Naive thymus-derived CD4-positive, alpha-beta T cell (primary cell): ENCODE data around the gene SLC2A8. TPM values are rescaled to one million over a fixed set of nuclear protein-coding genes. Genes with fewer than 3 reads are reported as not detected.

Experiments used
- ATAC-seq: fragments of 150-1000 bp; cut with Tn5 transposase; 2 replicates; pipeline ENCODE4 v1.10.0; 2021; ENCODE audit warnings: mild to moderate bottlenecking, moderate library complexity
- CTCF ChIA-PET: fragments of 350-600 bp; sonication (Branson Sonifier 250); formaldehyde crosslinking; loops from one replicate; lab custom pipeline; 2021; ENCODE audit warnings: antibody characterized with exemption; lab: Charles Lee
- POLR2A ChIA-PET: fragments of 350-600 bp; sonication (Branson Sonifier 250); formaldehyde crosslinking; loops from one replicate; lab custom pipeline; 2021; ENCODE audit warnings: antibody characterized with exemption, inconsistent platforms; lab: Charles Lee
- DNase-seq, 9 donors: peaks; one replicate each; pipeline versions ENCODE4 v3.0.0 to v3.0.0-alpha.2; 2020 to 2022; ENCODE audit warnings: mixed read lengths in 1 of 9
- H3K27ac ChIP-seq: one replicate; pipeline ENCODE4 v1.7.0; 2013; ENCODE audit warnings: mild to moderate bottlenecking, low read depth, low read length, moderate library complexity
- H3K27me3 ChIP-seq, 2 donors: one replicate each; pipeline ENCODE4 v1.7.0; 2013; ENCODE audit warnings: low read length in 2 of 2, mild to moderate bottlenecking in 2 of 2, moderate library complexity in 2 of 2; ENCODE audit not compliant: control insufficient read depth in 2 of 2, insufficient read depth in 2 of 2
- H3K36me3 ChIP-seq, 3 experiments: 1 replicate in 2 of 3; 2 replicates in 1 of 3; pipeline ENCODE4 v1.7.0; 2013; ENCODE audit warnings: low read length in 3 of 3, mild to moderate bottlenecking in 3 of 3, moderate library complexity in 1 of 3; ENCODE audit not compliant: insufficient read depth in 3 of 3, control insufficient read depth in 2 of 3
- H3K4me1 ChIP-seq, 2 donors: one replicate each; pipeline ENCODE4 v1.7.0; 2013; ENCODE audit warnings: low read length in 2 of 2, mild to moderate bottlenecking in 2 of 2, moderate library complexity in 1 of 2; ENCODE audit not compliant: control insufficient read depth in 2 of 2, insufficient read depth in 2 of 2
- H3K4me3 ChIP-seq: 2 replicates; pipeline ENCODE4 v1.7.0; 2013; ENCODE audit warnings: mild to moderate bottlenecking, low read length
- H3K9me3 ChIP-seq, 3 experiments: 1 replicate in 2 of 3; 2 replicates in 1 of 3; pipeline ENCODE4 v1.7.0; 2013; ENCODE audit warnings: low read length in 3 of 3; ENCODE audit not compliant: control insufficient read depth in 2 of 3
- H3K27ac Mint-ChIP-seq, 9 donors: one replicate each; pipeline ENCODE4 v1.8.0; 2020 to 2022; ENCODE audit warnings: mixed read lengths in 9 of 9, mild to moderate bottlenecking in 8 of 9, moderate library complexity in 5 of 9, inconsistent platforms in 2 of 9
- H3K27me3 Mint-ChIP-seq, 5 donors: one replicate each; pipeline ENCODE4 v1.8.0; 2021 to 2022; ENCODE audit warnings: mixed read lengths in 5 of 5, mild to moderate bottlenecking in 1 of 5
- H3K36me3 Mint-ChIP-seq, 5 donors: one replicate each; pipeline ENCODE4 v1.8.0; 2020 to 2022; ENCODE audit warnings: mixed read lengths in 5 of 5, mild to moderate bottlenecking in 3 of 5, inconsistent platforms in 1 of 5
- H3K4me1 Mint-ChIP-seq, 7 donors: one replicate each; pipeline ENCODE4 v1.8.0; 2020 to 2022; ENCODE audit warnings: mixed read lengths in 7 of 7, mild to moderate bottlenecking in 3 of 7, inconsistent platforms in 1 of 7
- H3K4me3 Mint-ChIP-seq, 10 donors: one replicate each; pipeline ENCODE4 v1.8.0; 2020 to 2022; ENCODE audit warnings: mild to moderate bottlenecking in 10 of 10, mixed read lengths in 10 of 10, moderate library complexity in 6 of 10, inconsistent platforms in 2 of 10
- H3K9me3 Mint-ChIP-seq, 11 donors: one replicate each; pipeline ENCODE4 v1.8.0; 2020 to 2022; ENCODE audit warnings: mixed read lengths in 11 of 11, mild to moderate bottlenecking in 4 of 11, inconsistent platforms in 1 of 11, moderate library complexity in 1 of 11
- intact Hi-C, 2 donors: fragments of 100-400 bp; cut with micrococcal nuclease; formaldehyde crosslinking; loops; one replicate each; pipeline ENCODE4 v1.15.1; 2023
- polyA plus RNA-seq, 2 donors: library from polyadenylated mRNA; unstranded; fragments of 300-500 nt; fragmentation: Illumina TruSeq; gene quantifications; one replicate each; pipeline ENCODE4 v1.2.3, GENCODE V29; 2021
- total RNA-seq, 6 experiments: library from RNA in 5 of 6; stranded (reverse) in 5 of 6; gene quantifications; 1 replicate in 5 of 6; 2 replicates in 1 of 6; pipeline ENCODE4 v1.2.3 and lab custom pipeline; 2021 to 2026

The SLC2A8 gene
- total and polyA plus RNA-seq, 7 experiments from 2014 or later: 0.27 to 4.8 (median 1.3) TPM; not detected in 2

DNA sequence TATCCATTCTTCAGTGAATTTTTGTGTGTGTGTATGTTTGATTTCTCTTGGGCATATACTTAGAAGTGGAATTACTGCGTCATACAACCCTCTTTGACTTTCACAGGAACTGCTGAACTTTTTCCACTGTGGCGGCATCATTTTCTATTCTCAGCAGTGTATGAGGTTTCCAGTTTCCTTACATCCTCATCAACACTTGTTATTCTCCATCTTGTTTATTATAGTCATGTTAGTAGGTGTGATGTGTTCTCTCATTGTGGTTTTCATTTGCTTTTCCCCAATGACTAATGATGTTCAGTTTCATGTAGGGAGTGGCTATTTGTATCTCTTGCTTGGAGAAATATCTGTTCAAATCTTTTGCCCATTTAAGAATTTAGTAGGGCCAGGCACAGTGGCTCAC lies 29.8 kb downstream of the SLC2A8 start:
- Mint-ChIP-seq H3K27ac (peak overlapping the region in 1 of 9 donors; percentile 96), H3K36me3 (peaks cover 5 to 29% (median 19%) of the 10 kb centered on the region in 5 donors), H3K9me3 (no peaks in the 10 kb centered on the region), H3K27me3 (no peaks in the 10 kb centered on the region), H3K4me3 (peak overlapping the region in 9 of 10 donors; percentile 3 to 99 (median 63)), H3K4me1 (peaks cover 39 to 60% (median 50%) of the 10 kb centered on the region in 7 donors)
- peaks cover 0 to 31% (median 3%) of the 10 kb centered on the region in 3 experiments for H3K36me3 ChIP-seq
- H3K27ac ChIP-seq: no peak overlapping the region
- DNase-seq (no peak), ATAC-seq (no peak)
- CTCF ChIA-PET: no interaction called here
- H3K27me3 ChIP-seq: no peaks in the 10 kb centered on the region
- intact Hi-C loops: no loop called here
- H3K4me1 ChIP-seq: peaks cover 12 to 27% of the 10 kb centered on the region in 2 donors
- no peak overlapping the region for H3K4me3 ChIP-seq
- H3K9me3 ChIP-seq: no peaks in the 10 kb centered on the region
- POLR2A ChIA-PET: interaction anchor here (1.9 kb wide), 1 partner anchor 24 kb away, joined by 7 read pairs; the partner anchor contains the start of genes LRSAM1 and RPL12

DNA sequence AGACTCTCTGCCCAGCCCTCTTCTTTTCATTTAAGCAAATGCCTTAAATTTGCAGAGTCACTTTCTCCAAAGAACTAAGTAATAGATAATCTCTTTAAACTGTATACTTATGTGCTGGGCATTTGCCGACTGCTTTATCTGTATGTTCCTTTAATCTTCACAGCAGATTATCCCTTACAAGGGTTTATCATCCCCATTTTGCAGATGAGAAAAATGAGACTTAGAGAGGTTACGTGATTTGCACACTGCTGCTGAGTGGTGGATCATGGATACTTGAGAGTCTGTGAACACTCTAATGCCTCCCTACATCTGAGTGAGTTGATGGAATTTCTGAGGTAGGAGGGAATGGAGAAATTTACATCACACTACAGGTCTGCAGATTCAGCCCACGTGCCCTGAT lies 31.4 kb downstream of the SLC2A8 start:
- intact Hi-C loops: no loop called here
- no peak overlapping the region for H3K4me3 ChIP-seq
- no peak overlapping the region for H3K27ac ChIP-seq
- ChIA-PET POLR2A (no interaction called here), CTCF (no interaction called here)
- ATAC-seq (no peak), DNase-seq (no peak)
- Mint-ChIP-seq H3K27me3 (no peaks in the 10 kb centered on the region), H3K4me3 (no peak overlapping the region), H3K27ac (no peak overlapping the region), H3K36me3 (peaks cover 5 to 34% (median 28%) of the 10 kb centered on the region in 5 donors), H3K4me1 (peaks cover 36 to 49% (median 44%) of the 10 kb centered on the region in 7 donors), H3K9me3 (no peaks in the 10 kb centered on the region)
- peaks cover 12 to 19% of the 10 kb centered on the region in 2 donors for H3K4me1 ChIP-seq
- H3K27me3 ChIP-seq: no peaks in the 10 kb centered on the region
- H3K36me3 ChIP-seq: peaks cover 0 to 35% (median 3%) of the 10 kb centered on the region in 3 experiments
- H3K9me3 ChIP-seq: no peaks in the 10 kb centered on the region

DNA sequence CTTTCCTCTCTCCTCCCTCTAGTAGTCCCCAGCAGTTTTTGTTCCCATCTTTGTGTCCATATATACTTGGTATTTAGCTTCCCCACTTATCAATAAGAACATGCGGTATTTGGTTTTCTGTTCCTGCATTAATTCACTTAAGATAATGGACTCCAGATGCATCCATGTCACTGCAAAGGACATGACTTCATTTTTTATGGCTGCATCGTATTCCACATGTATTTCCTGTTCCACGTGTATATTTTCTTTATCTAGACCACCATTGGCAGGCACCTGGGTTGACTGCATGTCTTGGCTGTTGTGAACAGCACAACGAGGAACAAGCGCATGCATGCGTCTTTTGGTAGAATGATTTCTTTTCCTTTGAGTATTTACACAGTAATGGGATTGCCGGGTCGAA lies 33.4 kb downstream of the SLC2A8 start:
- no peak overlapping the region for H3K4me3 Mint-ChIP-seq
- Histone ChIP-seq H3K4me1 (peaks cover 5 to 9% of the 10 kb centered on the region in 2 donors), H3K27ac (no peak overlapping the region), H3K27me3 (no peaks in the 10 kb centered on the region), H3K9me3 (no peaks in the 10 kb centered on the region), H3K4me3 (no peak overlapping the region), H3K36me3 (peaks cover 6 to 51% (median 9%) of the 10 kb centered on the region in 3 experiments)
- ChIA-PET CTCF (no interaction called here), POLR2A (interaction anchor here (0.6 to 1.8 kb wide), 3 partner anchors 34 to 580 kb away, joined by 3 read pairs; no protein-coding TSS in a partner anchor)
- peaks cover 21 to 52% (median 40%) of the 10 kb centered on the region in 5 donors for H3K36me3 Mint-ChIP-seq
- no peak overlapping the region for H3K27ac Mint-ChIP-seq
- H3K4me1 Mint-ChIP-seq: peaks cover 19 to 37% (median 28%) of the 10 kb centered on the region in 7 donors
- DNase-seq (no peak), ATAC-seq (no peak)
- H3K9me3 Mint-ChIP-seq: no peaks in the 10 kb centered on the region
- intact Hi-C loops: no loop called here
- no peaks in the 10 kb centered on the region for H3K27me3 Mint-ChIP-seq

DNA sequence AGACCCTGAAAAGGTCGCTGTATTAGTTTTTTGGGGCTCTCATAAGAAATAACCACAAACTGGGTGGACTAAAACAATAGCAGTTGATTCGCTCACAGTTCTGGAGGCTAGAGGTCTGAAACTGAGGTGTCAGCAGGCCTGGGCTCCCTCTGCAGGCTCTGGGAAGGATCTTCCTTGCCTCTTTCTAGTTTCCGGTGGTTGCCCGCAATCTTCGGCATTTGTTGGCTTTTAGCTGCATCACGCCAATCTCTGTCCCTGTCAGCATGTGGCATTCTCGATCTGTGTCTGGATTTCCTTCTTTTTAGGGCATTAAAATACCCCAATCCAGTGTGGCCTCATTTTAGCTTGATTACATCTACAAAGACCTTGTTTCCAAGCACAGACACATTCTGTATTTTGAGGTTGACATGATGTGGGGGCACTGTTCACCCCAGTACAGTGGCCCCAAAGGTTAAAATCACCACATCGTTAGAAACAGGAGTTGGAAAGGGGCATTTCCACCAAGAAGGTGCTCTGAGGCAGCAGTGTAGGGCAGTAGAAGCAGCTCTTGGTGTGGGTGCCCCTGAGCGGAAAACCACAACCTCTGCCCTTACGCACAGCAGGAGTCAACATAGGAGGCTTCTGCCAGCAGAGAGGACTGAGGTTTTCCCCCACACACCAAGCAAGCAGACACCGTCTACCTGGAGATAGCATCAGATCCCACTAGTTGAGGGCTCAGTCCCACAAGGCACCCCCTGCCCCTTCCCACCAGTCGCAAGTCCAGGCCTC lies 40.7 kb downstream of the SLC2A8 start:
- intact Hi-C loops: no loop called here
- no peak for DNase-seq
- H3K36me3 Mint-ChIP-seq: peaks cover 25 to 76% (median 49%) of the 10 kb centered on the region in 5 donors
- H3K27me3 Mint-ChIP-seq: no peaks in the 10 kb centered on the region
- peak overlapping the region in 2 of 9 donors; percentile 17 to 31 for H3K27ac Mint-ChIP-seq
- Histone ChIP-seq H3K9me3 (no peaks in the 10 kb centered on the region), H3K4me1 (peaks cover 0 to 22% of the 10 kb centered on the region in 2 donors), H3K27me3 (no peaks in the 10 kb centered on the region), H3K27ac (no peak overlapping the region), H3K4me3 (no peak overlapping the region), H3K36me3 (peaks cover 26 to 84% (median 29%) of the 10 kb centered on the region in 3 experiments)
- peak overlapping the region in 2 of 10 donors; percentile 1 to 15 for H3K4me3 Mint-ChIP-seq
- ATAC-seq: peak; percentile 77
- POLR2A ChIA-PET: interaction anchor here (1.9 kb wide), 1 partner anchor 13 kb away, joined by 5 read pairs; the partner anchor contains the start of genes LRSAM1 and RPL12
- H3K4me1 Mint-ChIP-seq: peaks cover 0 to 16% (median 4%) of the 10 kb centered on the region in 7 donors
- CTCF ChIA-PET: interaction anchor here (1.0 kb wide), 1 partner anchor 17 kb away, joined by 3 read pairs; no protein-coding TSS in a partner anchor
- H3K9me3 Mint-ChIP-seq: no peaks in the 10 kb centered on the region

DNA sequence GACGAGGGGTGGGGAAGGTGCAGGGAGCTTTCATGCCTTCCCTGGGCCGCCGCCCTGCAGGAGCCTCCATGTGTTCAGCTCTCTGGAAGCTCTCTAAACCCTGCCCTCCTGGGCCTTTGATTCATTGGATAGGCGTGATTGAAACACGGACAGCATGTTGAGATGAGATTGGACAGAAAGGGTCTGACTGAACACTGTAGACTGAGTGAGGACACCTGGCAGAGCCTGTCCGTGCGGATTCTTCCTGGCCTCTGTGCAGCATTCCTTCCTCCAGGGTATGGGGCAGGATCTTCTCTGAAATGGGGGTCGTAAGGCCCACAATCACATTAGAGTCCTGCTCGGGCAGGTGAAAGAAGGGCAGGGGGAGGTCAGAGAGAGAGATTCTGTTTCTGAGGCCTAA lies 41.4 kb downstream of the SLC2A8 start:
- Histone ChIP-seq H3K36me3 (peaks cover 26 to 83% (median 29%) of the 10 kb centered on the region in 3 experiments), H3K4me1 (peaks cover 0 to 22% of the 10 kb centered on the region in 2 donors), H3K27me3 (no peaks in the 10 kb centered on the region), H3K4me3 (no peak overlapping the region), H3K9me3 (no peaks in the 10 kb centered on the region), H3K27ac (no peak overlapping the region)
- no peak for DNase-seq
- H3K27me3 Mint-ChIP-seq: no peaks in the 10 kb centered on the region
- intact Hi-C loops: no loop called here
- peak overlapping the region in 1 of 10 donors; percentile 1 for H3K4me3 Mint-ChIP-seq
- H3K36me3 Mint-ChIP-seq: peaks cover 25 to 73% (median 42%) of the 10 kb centered on the region in 5 donors
- ATAC-seq: no peak
- no peak overlapping the region for H3K27ac Mint-ChIP-seq
- H3K9me3 Mint-ChIP-seq: no peaks in the 10 kb centered on the region
- peaks cover 0 to 14% (median 4%) of the 10 kb centered on the region in 7 donors for H3K4me1 Mint-ChIP-seq
- POLR2A ChIA-PET: interaction anchor here (1.9 kb wide), 1 partner anchor 12 kb away, joined by 5 read pairs; the partner anchor contains the start of genes LRSAM1 and RPL12
- CTCF ChIA-PET: interaction anchor here (1.0 kb wide), 1 partner anchor 17 kb away, joined by 3 read pairs; no protein-coding TSS in a partner anchor

DNA sequence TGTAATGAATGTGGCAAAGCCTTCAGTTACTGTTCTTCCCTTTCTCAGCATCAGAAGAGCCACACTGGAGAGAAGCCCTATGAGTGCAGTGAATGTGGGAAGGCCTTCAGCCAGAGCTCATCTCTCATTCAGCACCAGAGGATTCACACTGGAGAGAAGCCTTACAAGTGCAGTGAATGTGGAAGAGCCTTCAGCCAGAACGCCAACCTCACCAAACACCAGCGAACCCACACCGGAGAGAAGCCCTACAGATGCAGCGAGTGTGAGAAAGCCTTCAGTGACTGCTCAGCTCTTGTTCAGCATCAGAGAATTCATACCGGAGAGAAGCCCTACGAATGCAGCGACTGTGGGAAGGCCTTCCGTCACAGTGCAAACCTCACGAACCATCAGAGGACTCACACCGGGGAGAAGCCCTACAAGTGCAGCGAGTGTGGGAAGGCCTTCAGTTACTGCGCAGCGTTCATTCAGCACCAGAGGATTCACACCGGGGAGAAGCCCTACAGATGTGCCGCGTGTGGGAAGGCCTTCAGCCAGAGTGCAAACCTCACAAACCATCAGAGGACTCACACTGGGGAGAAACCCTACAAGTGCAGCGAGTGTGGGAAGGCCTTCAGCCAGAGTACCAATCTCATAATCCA lies 47.4 kb downstream of the SLC2A8 start:
- H3K27me3 Mint-ChIP-seq: no peaks in the 10 kb centered on the region
- Histone ChIP-seq H3K36me3 (peaks cover 18 to 86% (median 37%) of the 10 kb centered on the region in 3 experiments), H3K4me3 (no peak overlapping the region), H3K4me1 (peaks cover 7% of the 10 kb centered on the region in 2 donors), H3K27ac (no peak overlapping the region), H3K27me3 (no peaks in the 10 kb centered on the region), H3K9me3 (no peaks in the 10 kb centered on the region)
- POLR2A ChIA-PET: no interaction called here
- DNase-seq (no peak), ATAC-seq (no peak)
- peak overlapping the region in 3 of 9 donors; percentile 8 to 56 (median 32) for H3K27ac Mint-ChIP-seq
- peaks cover 0 to 14% (median 0%) of the 10 kb centered on the region in 11 donors for H3K9me3 Mint-ChIP-seq
- H3K4me3 Mint-ChIP-seq: no peak overlapping the region
- CTCF ChIA-PET: no interaction called here
- H3K4me1 Mint-ChIP-seq: peaks cover 7 to 21% (median 18%) of the 10 kb centered on the region in 7 donors
- intact Hi-C loops: no loop called here
- peaks cover 15 to 91% (median 47%) of the 10 kb centered on the region in 5 donors for H3K36me3 Mint-ChIP-seq
